Gastrocnemius medialis (tissue), 4 donors: ENCODE measurements around the gene MLXIPL. TPM values are rescaled to one million over a fixed set of nuclear protein-coding genes. Genes with fewer than 3 reads are reported as not detected.
A peak's percentile ranks its signal among the peaks of the same experiment; 100 is the strongest.

Experiments used
- ATAC-seq, 2 donors: fragments of 150-250 bp; one replicate each; pipeline ENCODE4 v1.9.1; 2016
- DNase-seq, 2 donors: peaks; one replicate each; pipeline ENCODE4 v3.0.0-alpha.2; 2019
- H3K27ac ChIP-seq, 4 donors: fragments of 200-600 bp; sonication (generic); 1 replicate in 1 of 4; 2 replicates in 3 of 4; pipeline ENCODE4 v1.5.1; 2016 to 2018; ENCODE audit warnings: mild to moderate bottlenecking in 2 of 4, moderate library complexity in 1 of 4
- H3K27me3 ChIP-seq, 3 donors: fragments of 200-600 bp; sonication (generic) in 2 of 3; 1 replicate in 1 of 3; 2 replicates in 2 of 3; pipeline versions ENCODE4 v1.5.1 to v1.6.0; 2016 to 2019; ENCODE audit warnings: mild to moderate bottlenecking in 1 of 3, moderate library complexity in 1 of 3
- H3K36me3 ChIP-seq, 2 donors: fragments of 200-600 bp; sonication (generic) in 1 of 2; one replicate each; pipeline ENCODE4 v1.5.1; 2017 to 2018
- H3K4me1 ChIP-seq, 2 donors: fragments of 200-600 bp; sonication (generic) in 1 of 2; one replicate each; pipeline ENCODE4 v1.5.1; 2016 to 2017; ENCODE audit warnings: mild to moderate bottlenecking in 2 of 2
- H3K4me3 ChIP-seq, 4 donors: fragments of 200-600 bp; sonication (generic) in 3 of 4; 1 replicate in 1 of 4; 2 replicates in 3 of 4; pipeline ENCODE4 v1.5.1; 2016 to 2019; ENCODE audit warnings: mild to moderate bottlenecking in 2 of 4
- H3K9me3 ChIP-seq, 3 donors: fragments of 200-600 bp; sonication (generic) in 2 of 3; 1 replicate in 1 of 3; 2 replicates in 2 of 3; pipeline ENCODE4 v1.5.1; 2016 to 2019
- POLR2A ChIP-seq, 2 donors: fragments of 450-650 bp; IDR thresholded peaks; one replicate each; pipeline ENCODE4 v1.6.1; 2017; ENCODE audit warnings: antibody characterized with exemption in 2 of 2, mild to moderate bottlenecking in 2 of 2, moderate library complexity in 2 of 2
- in situ Hi-C, 4 donors: fragments of 200-750 bp; cut with MboI; loops; one replicate each; pipeline versions ENCODE4 v1.15.0 to v1.8.0; 2017; ENCODE audit warnings: low sequenced_read_pairs in 4 of 4
- intact Hi-C: fragments of 100-400 bp; cut with DNase I; formaldehyde crosslinking; loops from one replicate; pipeline ENCODE4 v1.15.1; 2023; ENCODE audit warnings: low total_unique reads
- total RNA-seq, 4 donors: library from RNA; depleted of rRNA; stranded (reverse); fragments of >200 nt; gene quantifications; one replicate each; pipeline versions ENCODE4 v1.1.0 to v1.2.3, GENCODE V29; 2016
- TF ChIP-seq, protein P1 (sequence below), 5 experiments: fragments of 450-650 bp in 3 of 5; fragments of 200-600 bp in 2 of 5; sonication (generic) in 2 of 5; IDR thresholded peaks in 4 of 5; conservative IDR thresholded peaks in 1 of 5; 1 replicate in 4 of 5; 2 replicates in 1 of 5; pipeline ENCODE4 v1.5.1; 2016 to 2019; ENCODE audit warnings: antibody characterized with exemption in 5 of 5, mild to moderate bottlenecking in 3 of 5, moderate library complexity in 3 of 5

MLXIPL gene
- total RNA-seq, 4 donors from 2014 or later = 7.6 to 107 (median 29.2) TPM

DNA sequence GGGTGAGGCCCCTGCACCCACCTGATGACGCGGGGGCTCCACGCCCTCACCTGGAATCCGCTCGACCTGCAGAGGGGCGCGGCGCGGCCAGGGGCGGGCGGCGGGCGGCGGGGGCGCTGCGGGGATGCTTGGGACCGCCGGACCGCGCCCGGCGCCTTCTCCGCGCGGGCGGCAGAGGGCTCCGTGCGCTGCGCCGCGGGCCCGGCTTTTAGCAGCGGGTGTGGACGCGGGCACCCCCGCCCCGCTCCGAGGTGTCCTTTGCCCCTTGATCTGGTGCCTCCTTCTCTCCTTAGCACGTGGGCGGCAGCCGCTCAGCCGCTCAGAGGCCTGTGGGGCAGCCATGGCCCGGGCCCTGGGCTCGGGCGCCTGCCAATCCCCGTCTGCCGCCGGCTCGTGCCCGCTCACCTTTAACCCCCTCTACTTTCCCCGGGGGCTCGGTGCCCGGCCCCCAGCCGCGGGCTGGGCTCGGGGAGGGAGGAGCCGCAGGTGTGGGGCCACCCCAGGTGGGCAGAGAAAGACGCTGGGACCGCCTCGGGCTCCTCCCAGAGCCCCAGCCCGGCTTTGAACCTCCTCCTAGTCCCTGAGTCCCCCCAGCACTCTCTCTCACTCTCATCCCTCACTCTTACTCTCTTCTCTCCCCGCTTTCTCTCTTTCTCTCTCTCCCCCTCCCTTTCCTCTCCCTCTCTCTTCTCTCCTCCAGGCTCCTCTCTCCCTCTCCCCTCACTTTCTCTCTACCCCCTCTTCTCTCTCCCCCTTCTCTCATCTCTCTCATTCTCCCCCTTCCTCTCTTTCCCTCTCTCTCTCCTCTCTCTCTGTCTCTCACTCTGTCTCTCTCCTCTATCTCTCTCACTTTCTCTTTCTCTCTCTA is 23.6 kb upstream of the MLXIPL start:
- Histone ChIP-seq H3K4me3 (peak overlapping the region; percentile 40 to 62 (median 46)), H3K9me3 (no peaks in the 10 kb centered on the region), H3K36me3 (no peaks in the 10 kb centered on the region), H3K27ac (no peak overlapping the region), H3K27me3 (peaks cover 18 to 29% (median 26%) of the 10 kb centered on the region in 3 donors), H3K4me1 (no peaks in the 10 kb centered on the region)
- intact Hi-C loops (no loop called here), in situ Hi-C loops (no loop called here)
- DNase-seq (no peak), ATAC-seq (peak in 1 of 2 donors; percentile 52)
- TF ChIP-seq, protein P1, sequence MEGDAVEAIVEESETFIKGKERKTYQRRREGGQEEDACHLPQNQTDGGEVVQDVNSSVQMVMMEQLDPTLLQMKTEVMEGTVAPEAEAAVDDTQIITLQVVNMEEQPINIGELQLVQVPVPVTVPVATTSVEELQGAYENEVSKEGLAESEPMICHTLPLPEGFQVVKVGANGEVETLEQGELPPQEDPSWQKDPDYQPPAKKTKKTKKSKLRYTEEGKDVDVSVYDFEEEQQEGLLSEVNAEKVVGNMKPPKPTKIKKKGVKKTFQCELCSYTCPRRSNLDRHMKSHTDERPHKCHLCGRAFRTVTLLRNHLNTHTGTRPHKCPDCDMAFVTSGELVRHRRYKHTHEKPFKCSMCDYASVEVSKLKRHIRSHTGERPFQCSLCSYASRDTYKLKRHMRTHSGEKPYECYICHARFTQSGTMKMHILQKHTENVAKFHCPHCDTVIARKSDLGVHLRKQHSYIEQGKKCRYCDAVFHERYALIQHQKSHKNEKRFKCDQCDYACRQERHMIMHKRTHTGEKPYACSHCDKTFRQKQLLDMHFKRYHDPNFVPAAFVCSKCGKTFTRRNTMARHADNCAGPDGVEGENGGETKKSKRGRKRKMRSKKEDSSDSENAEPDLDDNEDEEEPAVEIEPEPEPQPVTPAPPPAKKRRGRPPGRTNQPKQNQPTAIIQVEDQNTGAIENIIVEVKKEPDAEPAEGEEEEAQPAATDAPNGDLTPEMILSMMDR (IDR thresholded peaks at IDR 0.05 in 4 of 5, conservative IDR thresholded peaks at IDR 0.05 in 1 of 5) = peak in 2 of 5 experiments; percentile 15 to 18
- TF ChIP-seq POLR2A (IDR thresholded peaks at IDR 0.05) = no peak

DNA sequence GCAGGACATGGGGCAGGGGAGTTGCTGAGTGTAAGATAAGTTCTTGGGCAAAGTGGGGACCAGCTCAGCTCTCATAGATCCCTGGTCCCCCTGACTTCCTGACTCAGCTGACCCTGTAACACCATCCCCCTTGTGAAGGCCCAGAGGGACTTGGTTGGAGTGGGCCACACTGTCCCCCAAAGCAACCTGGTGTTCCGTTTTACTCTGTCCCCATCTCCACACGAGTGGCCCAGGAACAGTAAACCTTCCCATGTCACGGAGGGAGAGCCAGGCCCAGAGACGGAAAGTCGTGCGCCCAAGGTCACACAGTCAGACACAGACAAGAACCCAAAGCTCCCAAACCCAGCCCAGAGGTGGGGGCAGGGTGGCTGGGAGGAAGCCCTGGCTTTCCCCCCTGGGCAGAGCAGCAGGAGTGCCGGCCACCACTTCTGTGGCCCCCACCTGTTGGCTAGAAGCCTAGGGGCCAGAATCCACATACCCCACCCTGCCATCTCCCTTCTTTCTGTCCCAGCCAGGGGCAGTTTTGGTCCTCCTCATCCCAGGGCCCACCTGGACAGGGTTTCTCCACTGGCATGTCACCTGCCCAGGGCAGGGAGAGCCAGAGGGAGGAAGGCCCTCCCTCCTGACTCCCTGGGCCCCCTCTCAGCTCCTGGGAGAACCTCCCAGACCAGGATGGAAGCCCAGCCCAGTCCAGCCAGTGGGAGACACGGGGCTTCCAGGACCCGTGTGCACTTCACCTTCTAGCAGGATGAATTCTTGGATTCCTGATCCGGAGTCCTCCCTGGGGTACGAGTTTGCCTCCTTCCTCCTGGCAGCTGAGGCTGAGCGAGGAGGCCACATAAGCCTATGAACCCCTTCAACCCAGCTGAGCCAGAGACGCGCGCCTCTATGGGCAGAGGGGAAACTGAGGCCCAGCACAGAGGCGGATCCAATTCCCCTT is 22.7 kb upstream of the MLXIPL start:
- ATAC-seq (no peak), DNase-seq (no peak)
- Histone ChIP-seq H3K27me3 (peaks cover 19 to 29% (median 26%) of the 10 kb centered on the region in 3 donors), H3K4me1 (no peaks in the 10 kb centered on the region), H3K36me3 (no peaks in the 10 kb centered on the region), H3K9me3 (no peaks in the 10 kb centered on the region), H3K27ac (no peak overlapping the region), H3K4me3 (no peak overlapping the region)
- intact Hi-C loops = no loop called here
- TF ChIP-seq, protein P1 (IDR thresholded peaks at IDR 0.05 in 4 of 5, conservative IDR thresholded peaks at IDR 0.05 in 1 of 5) = no peak
- no peak for TF ChIP-seq POLR2A (IDR thresholded peaks at IDR 0.05)
- in situ Hi-C loops = no loop called here

DNA sequence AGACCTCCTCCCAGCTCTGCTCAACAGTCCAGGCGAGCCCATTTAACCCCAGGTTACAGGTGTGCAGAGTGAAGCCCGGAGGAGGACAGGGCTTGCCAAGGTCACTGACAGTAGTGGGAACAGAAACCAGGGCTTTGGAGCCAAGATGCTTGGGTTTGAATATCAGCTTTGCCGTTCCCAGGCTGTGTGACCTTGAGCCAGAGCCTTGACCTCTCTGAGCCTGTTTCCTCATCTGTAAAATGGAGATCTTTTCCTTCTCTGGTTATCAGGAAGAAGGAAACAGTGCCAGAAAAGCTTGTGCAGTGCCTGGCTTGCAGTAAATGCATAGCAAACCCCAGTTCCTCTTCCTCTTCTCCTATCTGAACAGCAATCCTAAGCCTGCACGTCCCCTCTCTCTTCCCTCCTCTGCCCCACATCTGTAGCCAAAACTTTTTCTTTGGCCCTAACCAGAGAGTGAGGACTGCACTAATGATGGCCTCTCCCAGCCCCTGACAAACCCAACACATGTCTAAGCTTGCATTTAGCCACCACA is 21.4 kb upstream of the MLXIPL start:
- DNase-seq (no peak), ATAC-seq (no peak)
- TF ChIP-seq, protein P1 (IDR thresholded peaks at IDR 0.05 in 4 of 5, conservative IDR thresholded peaks at IDR 0.05 in 1 of 5) = no peak
- no peak for TF ChIP-seq POLR2A (IDR thresholded peaks at IDR 0.05)
- Histone ChIP-seq H3K36me3 (no peaks in the 10 kb centered on the region), H3K4me3 (no peak overlapping the region), H3K27ac (no peak overlapping the region), H3K9me3 (no peaks in the 10 kb centered on the region), H3K4me1 (no peaks in the 10 kb centered on the region), H3K27me3 (peaks cover 23 to 37% (median 26%) of the 10 kb centered on the region in 3 donors)
- intact Hi-C loops (no loop called here), in situ Hi-C loops (no loop called here)

DNA sequence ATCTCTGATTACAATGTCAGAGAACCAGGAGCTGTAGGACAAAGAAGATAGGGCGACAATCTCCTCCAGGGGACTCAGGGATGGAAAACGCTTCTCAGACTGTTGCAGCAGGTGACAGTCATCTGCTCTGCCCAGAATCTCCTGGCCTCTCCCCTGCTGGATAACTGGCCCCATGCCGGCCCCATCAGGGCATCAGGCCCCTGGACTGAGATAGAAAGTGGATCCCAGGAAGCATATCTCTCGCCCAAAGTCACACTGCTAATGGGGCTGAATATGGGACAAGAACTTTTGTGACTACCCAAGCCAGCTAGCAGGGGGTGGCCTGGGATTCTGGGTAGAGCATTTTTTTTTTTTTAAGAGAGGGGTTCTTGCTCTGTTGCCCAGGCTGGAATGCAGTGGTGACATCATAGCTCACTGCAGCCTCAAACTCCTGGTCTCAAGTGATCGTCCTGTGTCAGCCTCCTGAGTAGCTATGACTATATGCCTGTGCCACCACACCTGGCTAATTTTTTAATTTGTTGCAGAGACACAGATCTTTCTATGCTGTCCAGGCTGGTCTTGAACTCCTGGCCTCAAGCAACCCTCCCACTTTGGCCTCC is 20.5 kb upstream of the MLXIPL start:
- no peaks in the 10 kb centered on the region for H3K9me3 ChIP-seq
- no peak overlapping the region for H3K4me3 ChIP-seq
- no peak for DNase-seq
- peaks cover 21 to 37% (median 23%) of the 10 kb centered on the region in 3 donors for H3K27me3 ChIP-seq
- no peaks in the 10 kb centered on the region for H3K4me1 ChIP-seq
- TF ChIP-seq POLR2A (IDR thresholded peaks at IDR 0.05) = no peak
- TF ChIP-seq, protein P1 (IDR thresholded peaks at IDR 0.05 in 4 of 5, conservative IDR thresholded peaks at IDR 0.05 in 1 of 5) = no peak
- in situ Hi-C loops = no loop called here
- ATAC-seq = no peak
- H3K27ac ChIP-seq = no peak overlapping the region
- no peaks in the 10 kb centered on the region for H3K36me3 ChIP-seq
- intact Hi-C loops = no loop called here
